HepG2 (cell line): Measurements from ENCODE around the gene BICRA. TPM values are rescaled to one million over a fixed set of nuclear protein-coding genes. Genes with fewer than 3 reads are reported as not detected.

Experiments
- ARID2 ChIP-seq: sonication (generic); formaldehyde crosslinking; IDR thresholded peaks from 2 replicates; pipeline ENCODE4 v1.8.1; 2022; ENCODE audit warnings: mild to moderate bottlenecking, missing genetic modification reagents, borderline replicate concordance
- ARNT ChIP-seq: fragments of 450-650 bp; IDR thresholded peaks from 2 replicates; pipeline ENCODE4 v1.6.1; 2017
- CBX1 ChIP-seq: IDR thresholded peaks from one replicate; pipeline ENCODE4 v1.6.1; 2016; ENCODE audit warnings: antibody characterized with exemption, low read depth
- GABPA ChIP-seq, 2 experiments: IDR thresholded peaks; 2 replicates each; pipeline ENCODE4 v1.6.1; 2011 to 2016; ENCODE audit warnings: low read depth in 2 of 2, low read length in 1 of 2, missing biosample characterization in 1 of 2, missing genetic modification characterization in 1 of 2
- MXI1 ChIP-seq: IDR thresholded peaks from 3 replicates; pipeline ENCODE4 v1.6.1; 2012; ENCODE audit warnings: low read depth, low read length, inconsistent platforms, borderline replicate concordance
- RXRA ChIP-seq: sonication (generic); formaldehyde crosslinking; IDR thresholded peaks from 2 replicates; pipeline ENCODE4 v1.5.1; 2020; ENCODE audit warnings: missing genetic modification reagents
- SCMH1 ChIP-seq: sonication (generic); formaldehyde crosslinking; IDR thresholded peaks from 2 replicates; pipeline ENCODE4 v1.9.0; 2021; ENCODE audit warnings: missing genetic modification reagents, mild to moderate bottlenecking, borderline replicate concordance
- SP140L ChIP-seq: sonication (generic); formaldehyde crosslinking; IDR thresholded peaks from 2 replicates; pipeline ENCODE4 v1.4.0; 2020; ENCODE audit warnings: missing genetic modification reagents, borderline replicate concordance
- TOE1 ChIP-seq: sonication (generic); formaldehyde crosslinking; IDR thresholded peaks from 2 replicates; pipeline ENCODE4 v1.4.0; 2020; ENCODE audit warnings: mild to moderate bottlenecking, missing genetic modification reagents
- ZNF75D ChIP-seq: sonication (generic); formaldehyde crosslinking; IDR thresholded peaks from 2 replicates; pipeline ENCODE4 v1.8.1; 2023; ENCODE audit warnings: missing genetic modification reagents, mild to moderate bottlenecking, borderline replicate concordance
- ZNF850 ChIP-seq: sonication (generic); formaldehyde crosslinking; conservative IDR thresholded peaks from 2 replicates; pipeline ENCODE4 v1.9.0; 2021; ENCODE audit warnings: mild to moderate bottlenecking, missing genetic modification reagents
- polyA plus RNA-seq, 8 experiments: library from polyadenylated mRNA; depleted of rRNA in 3 of 8; stranded (reverse) in 7 of 8; unstranded in 1 of 8; fragments of >200 nt; fragmentation: Illumina TruSeq in 4 of 8; extraction: Trizol in 4 of 8; gene quantifications; 2 replicates each; pipeline versions ENCODE4 v1.2.1 to v1.2.3, GENCODE V29; 2011 to 2016; ENCODE audit warnings: low read depth in 4 of 8, missing spikeins in 1 of 8, mixed read lengths in 1 of 8; ENCODE audit not compliant: insufficient read depth in 1 of 8
- total RNA-seq, 5 experiments: library from RNA; depleted of rRNA; stranded (reverse); fragments of >200 nt; fragmentation: Illumina TruSeq; extraction: Trizol; gene quantifications; 2 replicates each; pipeline ENCODE4 v1.2.3, GENCODE V29; 2016; ENCODE audit warnings: low read depth in 1 of 5
- TF ChIP-seq, protein P1 (sequence below): sonication (generic); formaldehyde crosslinking; IDR thresholded peaks from 2 replicates; pipeline ENCODE4 v1.4.0; 2020; ENCODE audit warnings: mild to moderate bottlenecking, low read depth, missing genetic modification reagents
- TF ChIP-seq, protein P2 (sequence below): sonication (generic); formaldehyde crosslinking; IDR thresholded peaks from 2 replicates; pipeline ENCODE4 v1.4.0; 2020; ENCODE audit warnings: missing genetic modification reagents, borderline replicate concordance
- TF ChIP-seq, protein P3 (sequence below): sonication (generic); formaldehyde crosslinking; IDR thresholded peaks from 2 replicates; pipeline ENCODE4 v1.4.0; 2020; ENCODE audit warnings: missing genetic modification reagents

Gene BICRA
- total and polyA plus RNA-seq, 2 of the 13 experiments (the other 11 are each of a cell fraction or from before 2014, with no cell fraction given): 0.55 to 0.71 TPM

DNA sequence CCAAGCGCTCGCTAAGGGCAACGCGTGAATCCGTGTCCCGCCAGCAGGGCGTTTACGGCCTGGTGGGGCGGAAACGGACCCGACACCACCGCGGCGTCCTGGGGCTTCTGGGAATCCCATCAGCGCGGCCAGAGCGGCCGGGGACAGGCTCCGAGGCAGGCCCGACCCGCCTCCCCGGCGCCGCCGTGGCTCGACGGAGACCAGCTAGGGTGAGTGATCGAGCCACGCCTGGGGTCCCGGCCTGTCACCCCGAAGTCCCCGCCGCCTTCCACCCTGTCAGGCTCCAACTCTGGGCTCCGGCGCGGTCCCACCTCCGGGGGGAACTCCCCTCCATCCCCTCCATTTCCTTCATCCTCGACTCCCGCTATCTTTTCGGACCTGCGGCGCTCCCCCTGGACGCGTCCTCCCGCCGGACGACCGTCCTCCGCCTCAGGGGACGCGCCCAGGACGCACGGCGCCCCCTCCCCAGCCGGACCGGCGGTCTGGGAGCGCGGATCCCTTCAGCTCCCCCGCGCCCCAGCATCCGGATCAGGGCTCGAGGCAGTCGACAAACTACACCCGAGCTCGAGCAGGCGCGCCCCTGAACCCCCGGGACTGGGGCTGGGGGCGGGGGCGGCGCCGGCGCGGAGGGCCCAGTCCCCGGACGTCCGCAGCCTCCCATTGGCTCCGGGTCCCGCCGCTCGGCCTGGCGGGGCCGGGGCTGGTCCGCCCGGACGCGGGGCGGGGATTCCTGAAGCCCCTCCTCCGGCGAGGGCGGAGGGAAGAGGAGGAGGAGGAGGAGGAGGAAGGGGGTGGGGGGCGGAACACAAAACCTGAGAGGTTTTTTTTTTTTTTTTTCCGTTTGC lies 638 bp upstream of the BICRA start (continued):
- TF ChIP-seq, protein P1, sequence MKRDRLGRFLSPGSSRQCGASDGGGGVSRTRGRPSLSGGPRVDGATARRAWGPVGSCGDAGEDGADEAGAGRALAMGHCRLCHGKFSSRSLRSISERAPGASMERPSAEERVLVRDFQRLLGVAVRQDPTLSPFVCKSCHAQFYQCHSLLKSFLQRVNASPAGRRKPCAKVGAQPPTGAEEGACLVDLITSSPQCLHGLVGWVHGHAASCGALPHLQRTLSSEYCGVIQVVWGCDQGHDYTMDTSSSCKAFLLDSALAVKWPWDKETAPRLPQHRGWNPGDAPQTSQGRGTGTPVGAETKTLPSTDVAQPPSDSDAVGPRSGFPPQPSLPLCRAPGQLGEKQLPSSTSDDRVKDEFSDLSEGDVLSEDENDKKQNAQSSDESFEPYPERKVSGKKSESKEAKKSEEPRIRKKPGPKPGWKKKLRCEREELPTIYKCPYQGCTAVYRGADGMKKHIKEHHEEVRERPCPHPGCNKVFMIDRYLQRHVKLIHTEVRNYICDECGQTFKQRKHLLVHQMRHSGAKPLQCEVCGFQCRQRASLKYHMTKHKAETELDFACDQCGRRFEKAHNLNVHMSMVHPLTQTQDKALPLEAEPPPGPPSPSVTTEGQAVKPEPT (CRISPR knock-in tag): peak; percentile 72; the same call in 1 of the 2 replicates
- TF ChIP-seq ZNF850 (CRISPR knock-in tag): peak; percentile 65; the same call in 1 of the 2 replicates
- TF ChIP-seq ZNF75D (CRISPR knock-in tag): no peak
- no peak for TF ChIP-seq ARNT
- TF ChIP-seq SP140L (CRISPR knock-in tag): no peak
- no peak for TF ChIP-seq SCMH1 (CRISPR knock-in tag)
- peak; percentile 27; the same call in 1 of the 2 replicates for TF ChIP-seq GABPA (IDR thresholded peaks at IDR 0.05; ENCODE audit: low read depth, low read length)
- TF ChIP-seq GABPA (CRISPR knock-in tag; IDR thresholded peaks at IDR 0.05; ENCODE audit: low read depth): no peak
- TF ChIP-seq CBX1: no peak
- peak; percentile 6; the same call in 1 of the 3 replicates for TF ChIP-seq MXI1
- no peak for TF ChIP-seq TOE1
- TF ChIP-seq, protein P2, sequence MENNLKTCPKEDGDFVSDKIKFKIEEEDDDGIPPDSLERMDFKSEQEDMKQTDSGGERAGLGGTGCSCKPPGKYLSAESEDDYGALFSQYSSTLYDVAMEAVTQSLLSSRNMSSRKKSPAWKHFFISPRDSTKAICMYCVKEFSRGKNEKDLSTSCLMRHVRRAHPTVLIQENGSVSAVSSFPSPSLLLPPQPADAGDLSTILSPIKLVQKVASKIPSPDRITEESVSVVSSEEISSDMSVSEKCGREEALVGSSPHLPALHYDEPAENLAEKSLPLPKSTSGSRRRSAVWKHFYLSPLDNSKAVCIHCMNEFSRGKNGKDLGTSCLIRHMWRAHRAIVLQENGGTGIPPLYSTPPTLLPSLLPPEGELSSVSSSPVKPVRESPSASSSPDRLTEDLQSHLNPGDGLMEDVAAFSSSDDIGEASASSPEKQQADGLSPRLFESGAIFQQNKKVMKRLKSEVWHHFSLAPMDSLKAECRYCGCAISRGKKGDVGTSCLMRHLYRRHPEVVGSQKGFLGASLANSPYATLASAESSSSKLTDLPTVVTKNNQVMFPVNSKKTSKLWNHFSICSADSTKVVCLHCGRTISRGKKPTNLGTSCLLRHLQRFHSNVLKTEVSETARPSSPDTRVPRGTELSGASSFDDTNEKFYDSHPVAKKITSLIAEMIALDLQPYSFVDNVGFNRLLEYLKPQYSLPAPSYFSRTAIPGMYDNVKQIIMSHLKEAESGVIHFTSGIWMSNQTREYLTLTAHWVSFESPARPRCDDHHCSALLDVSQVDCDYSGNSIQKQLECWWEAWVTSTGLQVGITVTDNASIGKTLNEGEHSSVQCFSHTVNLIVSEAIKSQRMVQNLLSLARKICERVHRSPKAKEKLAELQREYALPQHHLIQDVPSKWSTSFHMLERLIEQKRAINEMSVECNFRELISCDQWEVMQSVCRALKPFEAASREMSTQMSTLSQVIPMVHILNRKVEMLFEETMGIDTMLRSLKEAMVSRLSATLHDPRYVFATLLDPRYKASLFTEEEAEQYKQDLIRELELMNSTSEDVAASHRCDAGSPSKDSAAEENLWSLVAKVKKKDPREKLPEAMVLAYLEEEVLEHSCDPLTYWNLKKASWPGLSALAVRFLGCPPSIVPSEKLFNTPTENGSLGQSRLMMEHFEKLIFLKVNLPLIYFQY (CRISPR knock-in tag): peak; percentile 47; the same call in 1 of the 2 replicates
- no peak; the same call in 1 of the 2 replicates for TF ChIP-seq RXRA
- TF ChIP-seq ARID2 (CRISPR knock-in tag): no peak
- TF ChIP-seq, protein P3, sequence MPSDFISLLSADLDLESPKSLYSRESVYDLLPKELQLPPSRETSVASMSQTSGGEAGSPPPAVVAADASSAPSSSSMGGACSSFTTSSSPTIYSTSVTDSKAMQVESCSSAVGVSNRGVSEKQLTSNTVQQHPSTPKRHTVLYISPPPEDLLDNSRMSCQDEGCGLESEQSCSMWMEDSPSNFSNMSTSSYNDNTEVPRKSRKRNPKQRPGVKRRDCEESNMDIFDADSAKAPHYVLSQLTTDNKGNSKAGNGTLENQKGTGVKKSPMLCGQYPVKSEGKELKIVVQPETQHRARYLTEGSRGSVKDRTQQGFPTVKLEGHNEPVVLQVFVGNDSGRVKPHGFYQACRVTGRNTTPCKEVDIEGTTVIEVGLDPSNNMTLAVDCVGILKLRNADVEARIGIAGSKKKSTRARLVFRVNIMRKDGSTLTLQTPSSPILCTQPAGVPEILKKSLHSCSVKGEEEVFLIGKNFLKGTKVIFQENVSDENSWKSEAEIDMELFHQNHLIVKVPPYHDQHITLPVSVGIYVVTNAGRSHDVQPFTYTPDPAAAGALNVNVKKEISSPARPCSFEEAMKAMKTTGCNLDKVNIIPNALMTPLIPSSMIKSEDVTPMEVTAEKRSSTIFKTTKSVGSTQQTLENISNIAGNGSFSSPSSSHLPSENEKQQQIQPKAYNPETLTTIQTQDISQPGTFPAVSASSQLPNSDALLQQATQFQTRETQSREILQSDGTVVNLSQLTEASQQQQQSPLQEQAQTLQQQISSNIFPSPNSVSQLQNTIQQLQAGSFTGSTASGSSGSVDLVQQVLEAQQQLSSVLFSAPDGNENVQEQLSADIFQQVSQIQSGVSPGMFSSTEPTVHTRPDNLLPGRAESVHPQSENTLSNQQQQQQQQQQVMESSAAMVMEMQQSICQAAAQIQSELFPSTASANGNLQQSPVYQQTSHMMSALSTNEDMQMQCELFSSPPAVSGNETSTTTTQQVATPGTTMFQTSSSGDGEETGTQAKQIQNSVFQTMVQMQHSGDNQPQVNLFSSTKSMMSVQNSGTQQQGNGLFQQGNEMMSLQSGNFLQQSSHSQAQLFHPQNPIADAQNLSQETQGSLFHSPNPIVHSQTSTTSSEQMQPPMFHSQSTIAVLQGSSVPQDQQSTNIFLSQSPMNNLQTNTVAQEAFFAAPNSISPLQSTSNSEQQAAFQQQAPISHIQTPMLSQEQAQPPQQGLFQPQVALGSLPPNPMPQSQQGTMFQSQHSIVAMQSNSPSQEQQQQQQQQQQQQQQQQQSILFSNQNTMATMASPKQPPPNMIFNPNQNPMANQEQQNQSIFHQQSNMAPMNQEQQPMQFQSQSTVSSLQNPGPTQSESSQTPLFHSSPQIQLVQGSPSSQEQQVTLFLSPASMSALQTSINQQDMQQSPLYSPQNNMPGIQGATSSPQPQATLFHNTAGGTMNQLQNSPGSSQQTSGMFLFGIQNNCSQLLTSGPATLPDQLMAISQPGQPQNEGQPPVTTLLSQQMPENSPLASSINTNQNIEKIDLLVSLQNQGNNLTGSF (CRISPR knock-in tag): no peak
